Testis (tissue), 3 donors: ENCODE results near the gene PDCD1. TPM values are rescaled to one million over a fixed set of nuclear protein-coding genes. Genes with fewer than 3 reads are reported as not detected.
A peak's percentile ranks its signal among the peaks of the same experiment; 100 is the strongest.

ENCODE experiments used
- DNase-seq: peaks from one replicate; pipeline ENCODE4 v3.0.0-alpha.2; 2019
- H3K27ac ChIP-seq, 2 donors: fragments of 200-600 bp; sonication (generic); one replicate each; pipeline ENCODE4 v1.5.1; 2019
- H3K27me3 ChIP-seq: fragments of 200-600 bp; sonication (generic); one replicate; pipeline ENCODE4 v1.5.1; 2019
- H3K36me3 ChIP-seq: fragments of 200-600 bp; sonication (generic); one replicate; pipeline ENCODE4 v1.5.1; 2017; ENCODE audit warnings: low read depth; ENCODE audit errors: missing control alignments
- H3K4me1 ChIP-seq: fragments of 200-600 bp; sonication (generic); one replicate; pipeline ENCODE4 v1.5.1; 2019
- H3K4me3 ChIP-seq, 2 donors: fragments of 200-600 bp; sonication (generic); one replicate each; pipeline ENCODE4 v1.5.1; 2017 to 2019
- H3K9me3 ChIP-seq: fragments of 200-600 bp; sonication (generic); one replicate; pipeline ENCODE4 v1.5.1; 2017
- POLR2A ChIP-seq: fragments of 450-650 bp; IDR thresholded peaks from one replicate; pipeline ENCODE4 v1.6.1; 2017; ENCODE audit warnings: antibody characterized with exemption, mild to moderate bottlenecking, moderate library complexity
- WGBS, 2 donors: methylation state at CpG; one replicate each; pipeline ENCODE4 v1.1.5; 2018; 5-methylcytosine and 5-hydroxymethylcytosine counted together
- intact Hi-C: fragments of 100-400 bp; cut with DNase I; formaldehyde crosslinking; loops from one replicate; pipeline ENCODE4 v1.15.1; 2023; ENCODE audit warnings: low total_unique reads
- polyA plus RNA-seq: library from polyadenylated mRNA; stranded (reverse); fragments of 350-450 nt; fragmentation: Illumina TruSeq; extraction: RNeasy Lipid Tissue Mini Kit (QIAGEN cat#74804); gene quantifications from one replicate; pipeline ENCODE4 v1.2.3, GENCODE V29; 2014; ENCODE audit warnings: low read depth, low replicate concordance; ENCODE audit not compliant: insufficient read depth
- total RNA-seq, 2 donors: library from RNA; depleted of rRNA; stranded (reverse); fragments of >200 nt; gene quantifications; one replicate each; pipeline ENCODE4 v1.2.3, GENCODE V29; 2016
- TF ChIP-seq, protein P1 (sequence below), 3 experiments: fragments of 450-650 bp in 2 of 3; fragments of 200-600 bp in 1 of 3; sonication (generic) in 1 of 3; IDR thresholded peaks; one replicate each; pipeline ENCODE4 v1.5.1; 2016 to 2019; ENCODE audit warnings: antibody characterized with exemption in 3 of 3, mild to moderate bottlenecking in 2 of 3, moderate library complexity in 1 of 3

PDCD1 gene
- total and polyA plus RNA-seq, 3 donors from 2014 or later, result 0.37 to 0.47 (median 0.39) TPM

DNA sequence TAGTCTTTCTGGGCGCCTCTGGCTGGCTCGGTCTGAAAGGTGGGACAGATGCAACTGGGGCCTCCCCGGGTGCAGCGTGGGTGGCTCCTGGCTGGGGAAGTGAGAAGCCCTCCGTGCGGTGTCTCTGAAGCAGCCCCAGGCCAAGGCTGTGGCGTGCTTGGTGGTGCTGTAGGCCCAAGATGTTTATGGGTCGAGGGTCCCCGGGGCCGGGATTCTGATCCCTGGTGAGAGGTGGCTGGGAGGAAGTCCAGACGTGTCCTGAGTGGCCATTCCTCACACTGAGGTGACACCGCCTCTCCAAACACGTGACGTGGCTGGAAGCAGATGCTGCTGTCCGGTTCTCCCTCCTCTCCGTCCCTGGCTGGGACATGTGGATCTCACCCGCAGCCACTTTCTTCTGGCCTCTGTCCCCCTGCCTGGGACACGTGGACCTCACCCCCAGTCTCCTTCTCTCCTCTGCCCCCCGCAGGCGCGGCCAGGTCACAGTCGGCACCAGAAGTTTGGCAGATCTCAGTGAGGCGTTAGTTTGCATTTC lies 23.5 kb upstream of the PDCD1 start:
- Histone ChIP-seq H3K9me3 (no peaks in the 10 kb centered on the region), H3K36me3 (no peaks in the 10 kb centered on the region), H3K4me3 (peak overlapping the region; percentile 18 to 73), H3K27ac (peak overlapping the region; percentile 53 to 82), H3K4me1 (peaks cover 8% of the 10 kb centered on the region), H3K27me3 (no peaks in the 10 kb centered on the region)
- TF ChIP-seq POLR2A, result no peak
- TF ChIP-seq, protein P1, sequence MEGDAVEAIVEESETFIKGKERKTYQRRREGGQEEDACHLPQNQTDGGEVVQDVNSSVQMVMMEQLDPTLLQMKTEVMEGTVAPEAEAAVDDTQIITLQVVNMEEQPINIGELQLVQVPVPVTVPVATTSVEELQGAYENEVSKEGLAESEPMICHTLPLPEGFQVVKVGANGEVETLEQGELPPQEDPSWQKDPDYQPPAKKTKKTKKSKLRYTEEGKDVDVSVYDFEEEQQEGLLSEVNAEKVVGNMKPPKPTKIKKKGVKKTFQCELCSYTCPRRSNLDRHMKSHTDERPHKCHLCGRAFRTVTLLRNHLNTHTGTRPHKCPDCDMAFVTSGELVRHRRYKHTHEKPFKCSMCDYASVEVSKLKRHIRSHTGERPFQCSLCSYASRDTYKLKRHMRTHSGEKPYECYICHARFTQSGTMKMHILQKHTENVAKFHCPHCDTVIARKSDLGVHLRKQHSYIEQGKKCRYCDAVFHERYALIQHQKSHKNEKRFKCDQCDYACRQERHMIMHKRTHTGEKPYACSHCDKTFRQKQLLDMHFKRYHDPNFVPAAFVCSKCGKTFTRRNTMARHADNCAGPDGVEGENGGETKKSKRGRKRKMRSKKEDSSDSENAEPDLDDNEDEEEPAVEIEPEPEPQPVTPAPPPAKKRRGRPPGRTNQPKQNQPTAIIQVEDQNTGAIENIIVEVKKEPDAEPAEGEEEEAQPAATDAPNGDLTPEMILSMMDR (IDR thresholded peaks at IDR 0.05), result no peak
- intact Hi-C loops, result no loop called here
- WGBS, 2 donors, result 9 to 10% methylated on average over 5 to 23 of the region's 23 CpGs
- DNase-seq, result peak; percentile 83

DNA sequence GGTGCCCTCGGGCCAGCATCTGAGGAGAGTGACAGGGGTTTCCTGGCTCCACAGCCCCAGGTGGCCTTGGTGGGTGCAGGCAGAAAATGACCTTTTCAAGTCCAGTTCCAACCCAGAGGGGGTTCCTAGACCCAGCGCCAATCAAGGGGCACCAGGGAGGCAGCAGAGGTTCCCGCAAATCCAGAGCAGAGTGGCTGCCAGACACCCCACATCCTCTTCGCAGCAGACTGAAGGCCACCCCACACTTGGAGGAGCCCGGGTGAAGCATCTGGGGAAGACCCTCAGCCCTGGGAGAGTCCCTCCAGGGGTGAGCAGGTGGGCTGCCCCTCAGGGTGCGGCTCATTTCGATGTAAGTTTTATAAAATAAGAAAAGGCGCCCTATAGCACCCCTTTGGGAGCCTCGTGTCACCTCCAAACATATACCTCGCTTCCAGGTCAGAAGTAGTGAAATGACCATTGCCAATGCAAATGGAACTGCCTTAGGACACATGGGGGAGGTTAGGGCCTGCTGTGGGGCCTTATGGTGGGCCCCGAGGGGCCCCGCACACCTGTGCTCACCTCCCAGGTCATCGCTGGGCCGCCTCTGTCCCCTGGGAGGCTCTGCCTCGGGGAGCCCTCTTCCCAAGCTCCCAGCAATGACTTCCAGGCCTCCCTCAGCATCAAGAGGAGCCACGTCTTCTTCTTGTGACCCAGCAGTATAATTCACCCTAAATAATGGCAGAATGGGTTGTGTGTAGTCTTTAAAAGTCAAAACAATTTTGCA lies 21.8 kb upstream of the PDCD1 start:
- H3K27ac ChIP-seq, result peak overlapping the region in 1 of 2 donors; percentile 82
- no peaks in the 10 kb centered on the region for H3K9me3 ChIP-seq
- H3K36me3 ChIP-seq, result no peaks in the 10 kb centered on the region
- H3K4me1 ChIP-seq, result peaks cover 8% of the 10 kb centered on the region
- 76% methylated on average over 14 to 16 of the region's 16 CpGs for WGBS, 2 donors
- intact Hi-C loops, result no loop called here
- TF ChIP-seq, protein P1 (IDR thresholded peaks at IDR 0.05), result no peak
- no peak for TF ChIP-seq POLR2A
- no peaks in the 10 kb centered on the region for H3K27me3 ChIP-seq
- DNase-seq, result no peak
- peak overlapping the region; percentile 44 to 73 for H3K4me3 ChIP-seq

DNA sequence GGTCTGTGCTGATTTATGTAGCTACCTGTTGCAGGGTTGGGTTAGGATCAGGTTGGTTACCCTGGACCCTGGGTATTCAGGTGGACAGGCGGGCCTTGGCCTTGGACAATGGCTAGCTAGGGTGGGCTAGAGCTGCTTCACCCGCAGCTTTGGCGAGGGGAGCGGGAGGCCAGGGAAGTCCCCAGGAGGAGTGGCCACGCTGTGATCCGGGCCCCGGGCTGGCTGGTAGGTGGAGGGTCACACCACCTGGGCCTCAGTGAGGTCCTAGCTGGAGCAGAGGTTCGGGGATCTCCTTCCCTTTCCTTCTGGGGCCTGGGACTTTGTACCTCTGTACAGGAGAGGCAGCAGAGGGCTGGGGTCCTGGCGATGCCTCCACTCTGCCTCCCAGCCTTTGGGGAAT lies 20.6 kb upstream of the PDCD1 start:
- WGBS, 2 donors, result 88 to 90% methylated on average over 9 of the region's 9 CpGs
- intact Hi-C loops, result no loop called here

DNA sequence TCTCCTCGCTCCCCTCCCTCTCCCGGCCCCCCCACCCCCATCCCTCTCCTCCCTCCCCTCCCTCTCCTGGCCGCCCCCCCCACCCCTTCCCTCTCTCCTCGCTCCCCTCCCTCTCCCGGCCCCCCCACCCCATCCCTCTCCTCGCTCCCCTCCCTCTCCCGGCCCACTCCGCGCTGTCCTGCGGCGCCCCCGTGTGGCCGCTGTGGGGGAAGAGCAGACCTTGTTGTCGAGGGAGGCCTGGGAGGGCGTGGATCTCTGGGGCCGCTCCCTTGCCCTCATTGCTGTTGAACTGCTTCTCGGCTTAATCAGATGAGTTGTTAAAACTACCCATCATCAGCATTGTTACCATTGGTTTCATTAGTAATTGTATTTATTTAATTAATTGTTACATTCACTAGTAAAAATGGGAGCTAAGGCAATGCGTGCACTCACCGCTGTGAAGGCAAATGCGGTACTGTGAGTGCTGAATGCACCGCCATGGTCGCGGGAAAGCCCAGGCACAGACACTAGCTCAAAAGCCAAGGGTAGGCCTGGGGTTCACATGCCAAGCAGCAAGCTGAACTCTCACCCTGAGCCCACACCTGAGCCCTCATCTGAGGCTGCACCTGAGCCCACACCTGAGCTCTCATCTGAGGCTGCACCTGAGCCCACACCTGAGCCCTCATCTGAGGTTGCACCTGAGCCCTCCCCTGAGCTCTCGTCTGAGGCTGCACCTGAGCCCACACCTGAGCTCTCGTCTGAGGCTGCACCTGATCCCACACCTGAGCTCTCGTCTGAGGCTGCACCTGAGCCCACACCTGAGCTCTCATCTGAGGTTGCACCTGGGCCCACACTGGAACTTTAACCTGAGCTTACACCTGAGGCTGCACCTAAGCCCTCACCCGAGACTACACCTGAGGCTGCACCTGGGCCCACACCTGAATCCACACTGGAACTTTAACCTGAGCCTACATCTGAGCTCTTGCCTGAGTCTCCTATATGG lies 19.6 kb upstream of the PDCD1 start:
- DNase-seq, result peak; percentile 80
- 21 to 32% methylated on average over 13 to 19 of the region's 27 CpGs for WGBS, 2 donors
- Histone ChIP-seq H3K9me3 (no peaks in the 10 kb centered on the region), H3K4me1 (peaks cover 8% of the 10 kb centered on the region), H3K27me3 (no peaks in the 10 kb centered on the region), H3K27ac (no peak overlapping the region), H3K4me3 (no peak overlapping the region), H3K36me3 (no peaks in the 10 kb centered on the region)
- intact Hi-C loops, result no loop called here
- TF ChIP-seq, protein P1 (IDR thresholded peaks at IDR 0.05), result peak; percentile 8 to 69 (median 66)
- no peak for TF ChIP-seq POLR2A

More for the DNA sequence above, 20.6 kb upstream of the PDCD1 start:
- H3K4me1 ChIP-seq, result peaks cover 8% of the 10 kb centered on the region
- no peaks in the 10 kb centered on the region for H3K27me3 ChIP-seq
- TF ChIP-seq POLR2A, result no peak
- TF ChIP-seq, protein P1 (IDR thresholded peaks at IDR 0.05), result no peak
- H3K27ac ChIP-seq, result no peak overlapping the region
- DNase-seq, result no peak
- H3K36me3 ChIP-seq, result no peaks in the 10 kb centered on the region
- H3K9me3 ChIP-seq, result no peaks in the 10 kb centered on the region
- H3K4me3 ChIP-seq, result no peak overlapping the region
